Inferior parietal cortex (tissue), 1 donor: Measurements from ENCODE around the gene RBM45.

Source experiments
- DNase-seq: peaks from one replicate; pipeline ENCODE4 v3.0.0-alpha.2; 2016; ENCODE audit errors: extremely low spot score

The RBM45 gene

GRCh38 chr2:178159966-178160365 lies 47.7 kb downstream of the RBM45 start:
- DNase-seq = no peak

- DNase-seq = no peak
Measured at GRCh38 chr2:178160601-178161000, 48.4 kb downstream of the RBM45 start.

GRCh38 chr2:178163395-178163794 lies 51.2 kb downstream of the RBM45 start:
- DNase-seq = no peak

GRCh38 chr2:178163911-178164310 lies 51.7 kb downstream of the RBM45 start:
- no peak for DNase-seq

- DNase-seq = no peak
Measured at GRCh38 chr2:178173657-178174056, 61.4 kb downstream of the RBM45 start.

- DNase-seq = no peak
Measured at GRCh38 chr2:178177066-178177679, 64.9 kb downstream of the RBM45 start.
